Smooth muscle cell (in vitro differentiated cells): Measurements from ENCODE around the gene PPP1R12C. TPM values are rescaled to one million over a fixed set of nuclear protein-coding genes. Genes with fewer than 3 reads are reported as not detected.
A peak's percentile ranks its signal among the peaks of the same experiment; 100 is the strongest.

ENCODE experiments used
- DNase-seq: peaks from one replicate; lab custom pipeline; 2025; ENCODE audit not compliant: unreplicated experiment; lab: John Stamatoyannopoulos, UW
- H2AFZ ChIP-seq: fragments of 200-600 bp; sonication (generic); 2 replicates; pipeline ENCODE4 v1.6.0; 2016; ENCODE audit warnings: antibody characterized with exemption, low read depth, mild to moderate bottlenecking
- H3F3A ChIP-seq: fragments of 200-600 bp; sonication (generic); 2 replicates; pipeline ENCODE4 v1.6.0; 2017; ENCODE audit warnings: antibody characterized with exemption, low read depth
- H3K27ac ChIP-seq: fragments of 200-600 bp; sonication (generic); 2 replicates; pipeline ENCODE4 v1.5.1; 2016; ENCODE audit warnings: low read depth, mild to moderate bottlenecking
- H3K27me3 ChIP-seq: fragments of 200-600 bp; sonication (generic); 2 replicates; pipeline ENCODE4 v1.6.1; 2016; ENCODE audit warnings: low read depth, mild to moderate bottlenecking
- H3K36me3 ChIP-seq: fragments of 200-600 bp; sonication (generic); 2 replicates; pipeline ENCODE4 v1.5.1; 2016; ENCODE audit warnings: low read depth
- H3K4me1 ChIP-seq: fragments of 200-600 bp; sonication (generic); 2 replicates; pipeline ENCODE4 v1.5.1; 2016; ENCODE audit warnings: low read depth
- H3K4me2 ChIP-seq: fragments of 200-600 bp; sonication (generic); 2 replicates; pipeline ENCODE4 v1.6.0; 2016; ENCODE audit warnings: mild to moderate bottlenecking
- H3K4me3 ChIP-seq: fragments of 200-600 bp; sonication (generic); 2 replicates; pipeline ENCODE4 v1.5.1; 2016; ENCODE audit warnings: mild to moderate bottlenecking
- H3K79me2 ChIP-seq: fragments of 200-600 bp; sonication (generic); 2 replicates; pipeline ENCODE4 v1.6.0; 2016; ENCODE audit warnings: low read depth, mild to moderate bottlenecking
- H3K9ac ChIP-seq: fragments of 200-600 bp; sonication (generic); 2 replicates; pipeline ENCODE4 v1.6.0; 2016; ENCODE audit warnings: low read depth
- H3K9me3 ChIP-seq: fragments of 200-600 bp; sonication (generic); replicated peaks from 2 replicates; pipeline ENCODE4 v1.5.1; 2016; ENCODE audit warnings: low read depth
- H4K20me1 ChIP-seq: fragments of 200-600 bp; sonication (generic); 2 replicates; pipeline ENCODE4 v1.6.0; 2016; ENCODE audit warnings: low read depth
- CTCF ChIP-seq: fragments of 200-600 bp; sonication (generic); IDR thresholded peaks from 2 replicates; pipeline ENCODE4 v1.5.1; 2017; ENCODE audit warnings: borderline replicate concordance, mild to moderate bottlenecking, antibody characterized with exemption; ENCODE audit not compliant: insufficient read depth, poor library complexity, severe bottlenecking
- WGBS: methylation state at CpG from one replicate; pipeline ENCODE4 v1.1.7; 2016; ENCODE audit warnings: low lambda C conversion rate; 5-methylcytosine and 5-hydroxymethylcytosine counted together
- polyA plus RNA-seq: library from polyadenylated mRNA; unstranded; fragments of >200 nt; fragmentation: Nextera tagmentation; extraction: Ambion mirVana; gene quantifications from 2 replicates; pipeline ENCODE4 v1.2.1, GENCODE V29; 2016
- total RNA-seq: library from RNA; depleted of rRNA; stranded (reverse); fragments of >200 nt; gene quantifications from 2 replicates; pipeline ENCODE4 v1.2.3, GENCODE V29; 2014

PPP1R12C gene
- total and polyA plus RNA-seq, 2 experiments from 2014 or later: 26.1 to 30.5 TPM

- no peak overlapping the region for H2AFZ ChIP-seq
- no peak overlapping the region for H3K4me3 ChIP-seq
- no peaks in the 10 kb centered on the region for H3K9me3 ChIP-seq
- H3K9ac ChIP-seq: no peak overlapping the region
- H3K27ac ChIP-seq: no peak overlapping the region
- H3K36me3 ChIP-seq: no peaks in the 10 kb centered on the region
- H3F3A ChIP-seq: no peaks in the 10 kb centered on the region
- TF ChIP-seq CTCF: no peak
- H3K79me2 ChIP-seq: no peaks in the 10 kb centered on the region
- H3K4me1 ChIP-seq: no peaks in the 10 kb centered on the region
- H4K20me1 ChIP-seq: no peaks in the 10 kb centered on the region
- H3K27me3 ChIP-seq: peaks cover 32% of the 10 kb centered on the region
- WGBS: 67% methylated on average over 18 of the region's 18 CpGs
- DNase-seq: no peak
- no peak overlapping the region for H3K4me2 ChIP-seq
These were observed 41.7 kb upstream of the PPP1R12C start for GRCh38 chr19:55158848-55159749.

DNA sequence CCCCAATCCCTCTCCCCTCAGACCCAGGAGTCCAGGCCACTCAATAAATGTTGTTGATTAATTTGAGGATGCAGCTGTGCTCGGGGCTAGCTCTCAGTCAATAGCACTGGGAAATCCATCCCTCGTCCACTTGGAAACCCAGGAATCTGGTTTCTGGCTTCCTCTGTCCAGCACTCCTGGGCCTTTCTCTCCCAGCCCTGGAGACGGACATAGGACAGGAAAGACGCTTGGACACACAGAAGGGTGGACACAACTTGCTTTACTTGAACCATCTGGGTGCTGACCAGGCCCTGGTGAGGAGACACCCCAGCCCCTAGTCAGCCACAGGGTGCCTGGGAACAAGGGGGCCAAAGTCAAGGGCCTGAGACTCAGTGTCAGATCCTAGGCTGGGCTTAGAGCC lies 41.0 kb upstream of the PPP1R12C start:
- H3K9ac ChIP-seq: no peak overlapping the region
- WGBS: 53% methylated on average over 4 of the region's 4 CpGs
- no peak overlapping the region for H3K4me3 ChIP-seq

DNA sequence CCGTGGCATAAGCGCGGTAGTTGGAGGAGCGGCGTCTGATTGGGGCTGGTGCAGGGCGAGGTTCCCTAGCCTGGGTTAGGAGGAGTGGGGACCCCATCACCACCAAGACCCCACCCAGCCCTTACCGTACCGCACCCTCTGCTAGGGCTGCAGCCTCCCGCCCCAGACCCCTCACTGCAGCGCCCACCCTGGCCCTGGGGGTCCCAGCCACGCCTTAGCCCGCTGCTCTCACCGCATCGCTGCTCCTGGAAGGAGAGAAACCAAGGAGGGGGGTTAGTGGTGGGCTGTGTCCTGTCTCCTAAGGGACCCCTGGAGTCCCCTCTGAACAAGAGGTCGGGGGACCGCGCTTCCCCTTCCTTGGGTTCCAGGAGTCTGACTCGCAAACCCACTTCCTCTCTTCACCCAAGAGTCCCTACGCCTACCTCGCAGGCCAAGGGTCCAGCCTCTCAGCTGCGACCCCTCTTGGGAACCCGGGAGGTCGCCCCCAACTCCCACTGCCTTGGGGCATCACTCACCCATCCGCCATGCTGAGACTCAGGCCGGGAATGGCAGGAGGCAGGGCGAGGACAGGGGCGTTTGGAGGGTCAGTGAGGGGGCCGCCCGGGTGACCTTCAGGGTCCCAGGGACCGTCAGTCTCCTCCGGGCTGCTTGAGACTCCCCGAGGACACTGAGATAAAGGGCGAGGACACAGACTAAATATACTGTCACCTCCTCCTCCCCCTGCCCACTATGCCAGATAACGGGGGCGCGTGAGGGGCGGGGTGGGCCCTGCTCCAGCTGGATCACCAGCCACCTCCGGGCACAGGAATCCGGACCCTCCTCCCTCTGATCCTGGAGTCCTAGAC lies 39.8 kb upstream of the PPP1R12C start, which contains the start of gene TNNI3:
TSS of gene TNNI3 (minus strand) at position 669 of the 845 bp plus-strand sequence. CDS start at position 526, 143 bp downstream.
- Histone ChIP-seq H2AFZ (no peak within 1 kb of the TSS), H3K79me2 (no peaks in the 10 kb centered on the region), H3K27ac (no peak within 1 kb of the TSS), H3K4me1 (no peaks in the 10 kb centered on the region), H3K9ac (no peak within 1 kb of the TSS), H3K4me2 (peak within 1 kb of the TSS; percentile 80), H4K20me1 (no peaks in the 10 kb centered on the region), H3F3A (no peaks in the 10 kb centered on the region), H3K27me3 (peaks cover 27% of the 10 kb centered on the region), H3K4me3 (peak within 1 kb of the TSS; percentile 37), H3K36me3 (no peaks in the 10 kb centered on the region), H3K9me3 (no peaks in the 10 kb centered on the region)
- no peak for TF ChIP-seq CTCF
- no peak for DNase-seq
- whole genome bisulfite sequencing: 64% methylated on average over 25 of the region's 39 CpGs

More for the DNA sequence above, 41.0 kb upstream of the PPP1R12C start:
- H3K27ac ChIP-seq: no peak overlapping the region
- H4K20me1 ChIP-seq: no peaks in the 10 kb centered on the region
- H3K36me3 ChIP-seq: no peaks in the 10 kb centered on the region
- H3K27me3 ChIP-seq: peaks cover 32% of the 10 kb centered on the region
- H3K79me2 ChIP-seq: no peaks in the 10 kb centered on the region
- no peaks in the 10 kb centered on the region for H3F3A ChIP-seq
- H2AFZ ChIP-seq: no peak overlapping the region
- DNase-seq: no peak
- no peaks in the 10 kb centered on the region for H3K4me1 ChIP-seq
- TF ChIP-seq CTCF: no peak
- no peaks in the 10 kb centered on the region for H3K9me3 ChIP-seq
- H3K4me2 ChIP-seq: no peak overlapping the region
